K562 (cell line): ENCODE results near the gene KCNK3.

Experiments used
- CTCF ChIP-seq, 3 experiments: IDR thresholded peaks in 2 of 3; conservative IDR thresholded peaks in 1 of 3; 2 replicates each; pipeline ENCODE4 v1.5.1; 2011 to 2012; ENCODE audit warnings: low read length in 3 of 3, mild to moderate bottlenecking in 3 of 3, control low read depth in 2 of 3, improper control_type of control experiment in 1 of 3, inconsistent platforms in 1 of 3, low read depth in 1 of 3, mixed read lengths in 1 of 3, moderate library complexity in 1 of 3; ENCODE audit not compliant: insufficient read depth in 2 of 3
- GATA2 ChIP-seq: sonication (generic); formaldehyde crosslinking; IDR thresholded peaks from 2 replicates; pipeline ENCODE4 v1.4.0; 2020; ENCODE audit warnings: mild to moderate bottlenecking, missing genetic modification reagents
- POLR2A ChIP-seq: fragments of 450-650 bp; conservative IDR thresholded peaks from 2 replicates; pipeline ENCODE4 v1.6.1; 2016
- RFX5 ChIP-seq: IDR thresholded peaks from 2 replicates; pipeline ENCODE4 v1.6.1; 2011; ENCODE audit warnings: low read depth, mild to moderate bottlenecking, improper control_type of control experiment, low read length
- YBX1 ChIP-seq: fragments of 450-650 bp; IDR thresholded peaks from 2 replicates; pipeline ENCODE4 v1.7.1; 2016; ENCODE audit warnings: mild to moderate bottlenecking
- ZFP30 ChIP-seq: fragments of 250-450 bp; sonication (Bioruptor Pico); IDR thresholded peaks from 2 replicates; pipeline ENCODE4 v1.8.0; 2022; ENCODE audit warnings: moderate library complexity, mild to moderate bottlenecking, inconsistent platforms, borderline replicate concordance

- TF ChIP-seq RFX5 (no peak), CTCF (IDR thresholded peaks at IDR 0.05 in 2 of 3, conservative IDR thresholded peaks at IDR 0.05 in 1 of 3; ENCODE audit: insufficient read depth in 2 of 3, low read depth in 1 of 3, low read length in 3 of 3) (no peak), ZFP30 (no peak), GATA2 (CRISPR knock-in tag) (no peak), POLR2A (no peak), YBX1 (no peak)
Measured at GRCh38 chr2:26754539-26754938, 62.0 kb downstream of the KCNK3 start.
